SK-N-SH (cell line): ENCODE data around the gene HS3ST1.

Source experiments
- CHD2 ChIP-seq: fragments of 150-350 bp; IDR thresholded peaks from 2 replicates; pipeline ENCODE4 v1.6.1; 2018; ENCODE audit warnings: low read length; ENCODE audit not compliant: partially characterized antibody
- POLR2AphosphoS5 ChIP-seq: IDR thresholded peaks from 2 replicates; pipeline ENCODE4 v1.6.1; 2012; ENCODE audit warnings: low read depth, low read length
- TCF12 ChIP-seq: IDR thresholded peaks from 2 replicates; pipeline ENCODE4 v1.4.0; 2012
- TF ChIP-seq, protein P1 (sequence below): IDR thresholded peaks from 2 replicates; pipeline ENCODE4 v1.6.1; 2012; ENCODE audit warnings: mild to moderate bottlenecking, low read depth, low read length, moderate library complexity
- TF ChIP-seq, protein P2 (sequence below): fragments of 200-600 bp; sonication (generic); IDR thresholded peaks from 2 replicates; pipeline ENCODE4 v1.6.1; 2017; ENCODE audit warnings: antibody characterized with exemption, mild to moderate bottlenecking, moderate library complexity

DNA sequence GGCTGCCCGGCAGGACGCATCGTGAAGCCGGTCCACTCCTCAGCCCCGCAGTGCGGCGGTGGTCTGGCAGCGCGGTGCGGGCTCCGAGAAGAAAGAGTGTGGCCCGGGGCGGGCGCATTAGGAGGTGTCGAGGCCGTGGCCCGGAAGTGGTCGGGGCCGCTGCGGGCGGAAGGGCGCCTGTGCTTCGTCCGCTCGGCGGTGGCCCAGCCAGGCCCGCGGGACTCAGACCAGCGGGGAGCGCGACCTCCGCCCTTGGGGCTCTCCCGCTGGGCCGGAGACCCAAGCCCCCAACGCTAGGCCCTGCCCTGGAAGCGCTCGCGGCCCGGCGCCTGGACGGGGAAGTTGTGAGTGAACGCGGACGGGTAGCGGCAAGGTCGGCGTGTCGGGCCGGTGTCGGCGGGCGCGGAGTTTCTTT, 60.0 kb downstream of the HS3ST1 start:
- TF ChIP-seq POLR2AphosphoS5 (no peak), TCF12 (no peak), CHD2 (no peak)
- TF ChIP-seq, protein P1, sequence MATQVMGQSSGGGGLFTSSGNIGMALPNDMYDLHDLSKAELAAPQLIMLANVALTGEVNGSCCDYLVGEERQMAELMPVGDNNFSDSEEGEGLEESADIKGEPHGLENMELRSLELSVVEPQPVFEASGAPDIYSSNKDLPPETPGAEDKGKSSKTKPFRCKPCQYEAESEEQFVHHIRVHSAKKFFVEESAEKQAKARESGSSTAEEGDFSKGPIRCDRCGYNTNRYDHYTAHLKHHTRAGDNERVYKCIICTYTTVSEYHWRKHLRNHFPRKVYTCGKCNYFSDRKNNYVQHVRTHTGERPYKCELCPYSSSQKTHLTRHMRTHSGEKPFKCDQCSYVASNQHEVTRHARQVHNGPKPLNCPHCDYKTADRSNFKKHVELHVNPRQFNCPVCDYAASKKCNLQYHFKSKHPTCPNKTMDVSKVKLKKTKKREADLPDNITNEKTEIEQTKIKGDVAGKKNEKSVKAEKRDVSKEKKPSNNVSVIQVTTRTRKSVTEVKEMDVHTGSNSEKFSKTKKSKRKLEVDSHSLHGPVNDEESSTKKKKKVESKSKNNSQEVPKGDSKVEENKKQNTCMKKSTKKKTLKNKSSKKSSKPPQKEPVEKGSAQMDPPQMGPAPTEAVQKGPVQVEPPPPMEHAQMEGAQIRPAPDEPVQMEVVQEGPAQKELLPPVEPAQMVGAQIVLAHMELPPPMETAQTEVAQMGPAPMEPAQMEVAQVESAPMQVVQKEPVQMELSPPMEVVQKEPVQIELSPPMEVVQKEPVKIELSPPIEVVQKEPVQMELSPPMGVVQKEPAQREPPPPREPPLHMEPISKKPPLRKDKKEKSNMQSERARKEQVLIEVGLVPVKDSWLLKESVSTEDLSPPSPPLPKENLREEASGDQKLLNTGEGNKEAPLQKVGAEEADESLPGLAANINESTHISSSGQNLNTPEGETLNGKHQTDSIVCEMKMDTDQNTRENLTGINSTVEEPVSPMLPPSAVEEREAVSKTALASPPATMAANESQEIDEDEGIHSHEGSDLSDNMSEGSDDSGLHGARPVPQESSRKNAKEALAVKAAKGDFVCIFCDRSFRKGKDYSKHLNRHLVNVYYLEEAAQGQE: no peak
- TF ChIP-seq, protein P2, sequence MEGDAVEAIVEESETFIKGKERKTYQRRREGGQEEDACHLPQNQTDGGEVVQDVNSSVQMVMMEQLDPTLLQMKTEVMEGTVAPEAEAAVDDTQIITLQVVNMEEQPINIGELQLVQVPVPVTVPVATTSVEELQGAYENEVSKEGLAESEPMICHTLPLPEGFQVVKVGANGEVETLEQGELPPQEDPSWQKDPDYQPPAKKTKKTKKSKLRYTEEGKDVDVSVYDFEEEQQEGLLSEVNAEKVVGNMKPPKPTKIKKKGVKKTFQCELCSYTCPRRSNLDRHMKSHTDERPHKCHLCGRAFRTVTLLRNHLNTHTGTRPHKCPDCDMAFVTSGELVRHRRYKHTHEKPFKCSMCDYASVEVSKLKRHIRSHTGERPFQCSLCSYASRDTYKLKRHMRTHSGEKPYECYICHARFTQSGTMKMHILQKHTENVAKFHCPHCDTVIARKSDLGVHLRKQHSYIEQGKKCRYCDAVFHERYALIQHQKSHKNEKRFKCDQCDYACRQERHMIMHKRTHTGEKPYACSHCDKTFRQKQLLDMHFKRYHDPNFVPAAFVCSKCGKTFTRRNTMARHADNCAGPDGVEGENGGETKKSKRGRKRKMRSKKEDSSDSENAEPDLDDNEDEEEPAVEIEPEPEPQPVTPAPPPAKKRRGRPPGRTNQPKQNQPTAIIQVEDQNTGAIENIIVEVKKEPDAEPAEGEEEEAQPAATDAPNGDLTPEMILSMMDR: no peak
